Suppressor macrophage treated with lipopolysaccharide for 1 hour (primary cell): Measurements from ENCODE around the gene GUSB.
A peak's percentile ranks its signal among the peaks of the same experiment; 100 is the strongest.

Experiments used
- DNase-seq, 3 donors: peaks; one replicate each; pipeline ENCODE4 v3.0.0-alpha.2; 2020 to 2022

The GUSB gene

GRCh38 chr7:65927489-65928448 is 54.2 kb downstream of the GUSB start:
- DNase-seq, result no peak

DNA sequence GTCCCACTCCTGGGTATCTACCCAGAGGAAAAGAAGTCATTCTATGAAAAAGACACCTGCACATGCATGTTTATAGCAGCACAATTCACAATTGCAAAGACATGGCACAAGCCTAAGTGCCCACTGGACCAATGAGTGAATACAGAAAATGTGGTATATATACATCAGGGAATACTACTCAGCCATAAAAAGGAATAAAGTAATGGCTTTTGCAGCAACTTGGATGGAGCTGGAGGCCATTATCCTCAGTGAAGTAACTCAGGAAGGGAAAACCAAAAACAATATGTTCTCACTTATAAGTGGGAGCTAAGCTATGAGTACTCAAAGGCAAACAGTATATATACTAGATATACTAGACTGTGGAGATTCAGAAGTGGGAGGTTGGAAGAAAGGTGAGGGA is 55.4 kb downstream of the GUSB start:
- DNase-seq, result no peak

- peak; percentile 33 to 48 (median 42) for DNase-seq
Measured at GRCh38 chr7:65925040-65925439, 57.0 kb downstream of the GUSB start.

- no peak for DNase-seq
Measured at GRCh38 chr7:65924193-65924592, 57.8 kb downstream of the GUSB start.

DNA sequence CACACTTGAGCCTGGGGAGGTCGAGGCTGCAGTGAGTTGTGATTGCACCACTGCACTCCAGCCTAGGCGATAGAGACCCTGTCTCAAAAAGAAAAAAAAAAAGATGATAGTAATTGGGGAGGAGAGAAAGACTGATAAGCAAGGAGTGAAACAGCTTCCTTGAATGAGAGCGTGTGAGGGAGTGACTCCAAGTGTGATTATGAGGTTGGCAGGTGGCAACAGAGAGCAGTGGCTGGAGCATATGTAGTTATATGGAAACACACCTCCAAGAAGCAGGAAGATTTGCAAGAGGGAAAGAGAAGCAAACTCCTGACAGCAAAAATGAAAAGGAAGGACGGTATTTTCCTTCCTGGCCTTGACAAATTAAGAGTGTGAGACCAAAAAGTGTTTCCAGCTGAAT is 58.7 kb downstream of the GUSB start:
- no peak for DNase-seq

DNA sequence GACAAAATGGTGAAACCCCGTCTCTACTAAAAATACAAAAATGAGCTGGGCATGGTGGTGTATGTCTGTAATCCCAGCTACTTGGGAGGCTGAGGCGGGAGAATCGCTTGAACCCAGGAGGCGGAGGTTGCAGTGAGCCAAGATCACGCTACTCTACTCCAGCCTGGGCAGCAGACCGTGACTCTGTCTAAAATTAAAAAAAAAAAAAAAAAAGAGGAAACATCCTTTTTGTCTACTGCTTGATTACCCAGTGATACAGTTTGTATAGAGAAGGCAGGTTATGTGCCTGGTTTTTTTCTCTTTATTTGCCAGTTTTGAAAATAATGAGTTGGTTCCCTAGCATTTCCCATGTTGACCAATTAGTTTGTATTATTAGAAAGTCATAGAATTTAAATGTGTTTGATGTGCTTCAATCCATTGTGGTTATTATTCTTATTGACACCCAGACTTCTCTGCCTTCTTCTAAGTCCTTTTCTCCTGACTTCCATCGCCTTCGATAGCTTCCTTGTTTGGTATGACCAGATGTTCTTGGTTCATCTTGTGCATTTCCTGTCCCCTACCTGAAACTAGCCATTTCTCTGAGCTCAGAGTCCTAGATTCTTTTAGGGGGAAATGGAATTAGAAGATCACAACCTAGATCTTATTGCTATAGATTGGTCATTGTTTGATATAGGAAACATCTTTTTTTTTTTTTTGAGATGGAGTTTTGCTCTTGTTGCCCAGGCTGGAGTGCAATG is 65.9 kb downstream of the GUSB start:
- no peak for DNase-seq

GRCh38 chr7:65912237-65912636 is 69.8 kb downstream of the GUSB start:
- no peak for DNase-seq
